Peyer's patch (tissue), 4 donors: ENCODE data around the gene PLSCR1.

Source experiments
- CTCF ChIP-seq, 6 experiments: fragments of 450-650 bp in 4 of 6; fragments of 200-600 bp in 2 of 6; sonication (generic) in 1 of 6; IDR thresholded peaks; one replicate each; pipeline ENCODE4 v1.5.1; 2017 to 2019; ENCODE audit warnings: antibody characterized with exemption in 6 of 6, mild to moderate bottlenecking in 3 of 6, moderate library complexity in 1 of 6
- POLR2A ChIP-seq, 2 donors: fragments of 450-650 bp; IDR thresholded peaks; one replicate each; pipeline ENCODE4 v1.5.1; 2017; ENCODE audit warnings: antibody characterized with exemption in 2 of 2, mild to moderate bottlenecking in 2 of 2, moderate library complexity in 2 of 2

- TF ChIP-seq POLR2A (IDR thresholded peaks at IDR 0.05): no peak
- no peak for TF ChIP-seq CTCF (IDR thresholded peaks at IDR 0.05)
Observed at GRCh38 chr3:146581951-146582467, 37.6 kb upstream of the PLSCR1 start.
